Head of caudate nucleus (tissue), 42 donors: Measurements from ENCODE around the gene KCNAB1.
"Not testable (repeated sequence)": the region's sequence is repeated elsewhere in the genome, so short reads cannot be mapped to it uniquely, and the experiment has no call there.

ENCODE experiments used
- DNase-seq, 42 donors: peaks; one replicate each; pipeline versions ENCODE4 v3.0.0 to v3.0.0-alpha.2; 2020 to 2021; ENCODE audit warnings: mixed read lengths in 7 of 42
- intact Hi-C: fragments of 100-400 bp; cut with DNase I; formaldehyde crosslinking; loops from one replicate; pipeline ENCODE4 v1.15.0; 2022

KCNAB1 gene

GRCh38 chr3:156207802-156208685, 87.7 kb downstream of the KCNAB1 start:
- intact Hi-C loops = no loop called here
- DNase-seq = no peak

GRCh38 chr3:156209631-156210335, 89.4 kb downstream of the KCNAB1 start:
- DNase-seq = no peak
- intact Hi-C loops = no loop called here

DNA sequence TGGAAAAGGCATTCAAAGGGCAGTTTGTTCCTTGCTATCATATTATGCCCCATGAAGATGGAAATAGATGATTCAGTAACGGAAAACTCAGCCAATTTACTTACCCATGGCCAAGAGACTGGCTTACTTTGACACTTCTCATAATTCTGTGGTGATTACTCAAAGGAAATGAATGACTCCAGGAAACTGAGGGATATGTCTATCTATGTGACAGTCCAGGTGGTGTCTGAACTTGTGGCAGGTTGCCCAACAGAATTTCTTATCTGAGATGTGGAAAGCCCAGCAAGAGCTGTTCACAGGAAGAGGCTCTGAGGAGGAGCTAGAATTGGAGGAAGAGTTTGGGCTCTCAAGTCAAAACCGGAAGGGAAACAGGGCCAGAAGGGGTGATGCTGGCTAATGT, 91.2 kb downstream of the KCNAB1 start:
- no peak for DNase-seq
- intact Hi-C loops = no loop called here

DNA sequence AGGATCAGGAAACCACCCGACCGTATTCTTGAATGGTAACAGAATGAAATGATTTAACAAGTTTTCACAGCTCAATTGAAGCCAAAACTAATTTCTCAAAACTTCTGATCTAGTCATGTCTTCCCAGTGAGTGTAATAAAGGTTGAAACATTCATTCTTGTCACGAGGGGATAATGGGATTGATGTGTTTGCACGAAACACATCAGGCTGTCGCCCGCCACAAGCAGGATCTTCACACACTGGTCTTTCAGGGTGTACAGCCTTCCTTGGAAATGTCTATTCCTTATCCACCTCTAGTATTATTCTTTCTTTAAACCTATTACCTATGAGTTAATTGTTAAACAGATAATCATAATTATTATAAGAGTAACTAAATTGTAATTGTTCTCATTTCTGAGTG, 94.3 kb downstream of the KCNAB1 start:
- DNase-seq = no peak
- intact Hi-C loops = no loop called here

GRCh38 chr3:156215751-156216150, 95.4 kb downstream of the KCNAB1 start:
- intact Hi-C loops = no loop called here
- DNase-seq = no peak

GRCh38 chr3:156216216-156216615, 95.8 kb downstream of the KCNAB1 start:
- no peak for DNase-seq
- intact Hi-C loops = no loop called here

GRCh38 chr3:156216852-156217251, 96.5 kb downstream of the KCNAB1 start:
- DNase-seq = no peak
- intact Hi-C loops = no loop called here

DNA sequence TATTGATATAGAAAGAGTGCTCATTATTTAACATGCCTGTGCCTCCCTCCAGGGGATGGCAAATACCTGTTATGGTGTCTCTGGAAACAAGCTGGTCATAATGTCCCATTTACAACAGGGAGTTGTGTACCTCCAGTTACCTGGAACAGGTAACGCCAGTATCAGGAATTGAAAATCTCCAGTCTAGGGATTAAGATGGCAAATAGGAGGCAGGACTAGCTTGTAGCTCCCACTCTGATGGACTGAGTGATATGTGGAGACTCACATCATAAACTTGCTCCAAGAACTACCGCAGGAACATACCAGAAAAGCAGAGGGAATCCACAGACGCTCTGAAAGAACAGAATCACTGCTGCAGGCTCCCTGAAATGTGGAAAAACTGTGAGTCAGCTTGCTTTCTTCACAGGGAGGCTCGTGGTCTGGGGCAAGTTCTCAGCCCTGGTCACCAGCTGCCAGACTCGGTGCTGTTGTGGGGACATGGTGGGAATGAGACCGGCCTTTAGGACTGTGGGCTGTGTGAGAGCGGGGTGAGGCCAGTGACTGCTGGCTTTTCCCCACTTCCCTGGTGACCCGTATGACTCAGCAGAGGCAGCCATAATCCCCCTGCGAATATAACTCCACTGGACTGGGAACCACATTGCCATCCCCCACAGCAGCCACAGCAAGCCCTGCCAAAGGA, 97.4 kb downstream of the KCNAB1 start:
- intact Hi-C loops = no loop called here
- no peak for DNase-seq

- intact Hi-C loops = no loop called here
- DNase-seq = no peak
Observed at GRCh38 chr3:156218353-156218744, 98.0 kb downstream of the KCNAB1 start.

GRCh38 chr3:156222381-156222780, 102.0 kb downstream of the KCNAB1 start:
- DNase-seq, intact Hi-C loops: not testable (repeated sequence)

GRCh38 chr3:156224046-156224445, 103.7 kb downstream of the KCNAB1 start:
- DNase-seq, intact Hi-C loops: not testable (repeated sequence)

DNA sequence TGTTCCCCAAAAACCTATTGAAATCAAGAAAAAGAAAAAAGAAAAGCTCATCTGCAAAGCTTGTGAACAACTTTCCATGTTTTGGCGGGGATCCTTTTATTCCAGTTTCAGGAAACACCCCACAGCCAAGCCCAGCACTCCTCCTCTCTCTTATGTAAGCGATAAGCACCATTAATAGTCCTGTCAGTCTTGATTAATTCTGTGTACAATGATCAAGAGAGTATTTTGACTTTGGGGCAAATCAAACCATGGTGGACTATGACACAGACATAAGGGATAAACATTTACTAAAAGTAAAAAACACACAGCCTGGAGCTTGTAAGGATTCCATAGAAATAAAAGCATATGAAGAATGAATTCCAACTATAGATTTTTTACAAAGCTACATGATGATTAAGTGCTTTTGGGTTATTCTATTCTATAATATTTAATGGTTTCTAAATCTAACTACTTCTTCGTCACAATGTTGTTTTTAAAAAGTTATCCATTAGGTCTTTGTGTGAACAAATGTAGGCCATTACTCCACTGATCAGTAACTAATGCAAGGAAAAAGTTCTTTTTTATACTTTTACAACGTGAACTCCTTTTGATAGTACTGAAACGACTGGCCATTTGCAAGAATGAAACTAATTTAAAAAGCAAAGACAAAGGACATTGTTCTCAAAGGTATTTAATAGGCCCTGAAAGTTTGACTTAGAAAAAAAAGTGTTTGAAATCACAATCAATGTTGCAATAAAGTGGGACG, 106.5 kb downstream of the KCNAB1 start:
- DNase-seq = no peak
- intact Hi-C loops = no loop called here

DNA sequence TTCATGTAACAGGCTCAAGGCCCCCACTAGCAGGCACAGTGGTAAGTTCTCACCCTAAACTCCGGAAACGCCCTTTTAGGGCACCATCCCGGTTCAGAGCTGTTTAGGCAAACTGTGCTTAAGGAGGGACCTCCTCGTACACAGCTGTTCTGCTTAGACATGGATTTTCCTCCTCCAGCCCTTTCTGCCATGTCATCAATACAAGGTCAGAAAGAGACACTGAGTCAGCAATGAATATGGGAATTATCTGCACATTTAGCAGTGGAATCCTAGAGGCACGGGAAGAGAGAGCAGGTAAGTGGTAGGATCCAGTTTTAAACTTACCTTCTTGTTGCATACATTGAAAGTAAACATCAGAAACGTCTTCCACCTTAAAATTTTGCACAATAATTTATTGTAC, 107.3 kb downstream of the KCNAB1 start:
- intact Hi-C loops = no loop called here

GRCh38 chr3:156230278-156230900, 110.0 kb downstream of the KCNAB1 start:
- intact Hi-C loops = no loop called here
- no peak for DNase-seq

More for the DNA sequence above, 107.3 kb downstream of the KCNAB1 start:
- DNase-seq = no peak

DNA sequence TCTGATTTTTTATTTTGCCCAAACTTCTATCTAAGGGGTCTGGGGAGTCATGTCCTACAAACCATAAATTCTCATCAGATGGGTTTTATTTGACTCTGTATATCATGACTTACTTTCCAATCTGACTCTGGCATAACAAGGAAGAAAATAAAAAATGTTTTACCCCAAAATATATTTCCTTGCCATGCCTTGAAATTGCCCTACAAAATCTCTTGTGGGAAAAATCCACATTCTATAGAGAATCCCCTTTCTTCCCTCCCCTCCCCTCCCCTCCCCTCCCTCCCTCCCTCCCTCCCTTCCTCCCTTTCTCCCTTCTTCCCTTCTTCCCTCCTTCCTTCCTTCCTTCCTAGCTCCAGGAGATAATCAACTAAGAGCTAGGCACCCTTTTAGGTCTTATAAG, 110.8 kb downstream of the KCNAB1 start:
- intact Hi-C loops, DNase-seq: not testable (repeated sequence)

GRCh38 chr3:156233876-156234275, 113.5 kb downstream of the KCNAB1 start:
- no peak for DNase-seq
- intact Hi-C loops = no loop called here

- intact Hi-C loops = no loop called here
- no peak for DNase-seq
Observed at GRCh38 chr3:156236556-156237260, 116.3 kb downstream of the KCNAB1 start.

GRCh38 chr3:156240642-156241041, 120.3 kb downstream of the KCNAB1 start:
- intact Hi-C loops = no loop called here
- DNase-seq = no peak
